Measurements from ENCODE around the gene ZCCHC24. TPM values are rescaled to one million over a fixed set of nuclear protein-coding genes. Genes with fewer than 3 reads are reported as not detected.

The ZCCHC24 gene
- total RNA-seq, 3 donors from 2014 or later (not counting 1 experiment from before 2014, with no cell fraction given), result 2.8 to 4.0 (median 3.6) TPM

GRCh38 chr10:79463578-79464496 lies 18.4 kb upstream of the ZCCHC24 start:
- Histone ChIP-seq H3K9me3 (ENCODE audit: control insufficient read depth, insufficient read depth, low read length) (no peaks in the 10 kb centered on the region), H3K27me3 (ENCODE audit: control insufficient read depth, insufficient read depth, low read length) (no peaks in the 10 kb centered on the region), H3K27ac (ENCODE audit: low read length) (no peak overlapping the region), H3K36me3 (ENCODE audit: control insufficient read depth, insufficient read depth, low read length) (no peaks in the 10 kb centered on the region), H3K4me3 (ENCODE audit: low read length) (no peak overlapping the region), H3K4me1 (ENCODE audit: control insufficient read depth, insufficient read depth, low read length) (no peaks in the 10 kb centered on the region)
- intact Hi-C loops (cut with micrococcal nuclease), result no loop called here
- H3K4me1 Mint-ChIP-seq, result no peaks in the 10 kb centered on the region
- no peak for TF ChIP-seq CTCF (IDR thresholded peaks at IDR 0.05)
- WGBS (ENCODE audit: insufficient coverage), result 84% methylated on average over 10 of the region's 10 CpGs
- DNase-seq (no peak), ATAC-seq (no peak)
- no peak overlapping the region for H3K4me3 Mint-ChIP-seq
- peaks cover 0 to 2% of the 10 kb centered on the region in 2 donors for H3K27me3 Mint-ChIP-seq (ENCODE audit: low read depth in 2 of 2)
- H3K36me3 Mint-ChIP-seq, result no peaks in the 10 kb centered on the region
- no peak overlapping the region for H3K27ac Mint-ChIP-seq
- H3K9me3 Mint-ChIP-seq, result no peaks in the 10 kb centered on the region

GRCh38 chr10:79460687-79461086 lies 15.3 kb upstream of the ZCCHC24 start:
- ATAC-seq (no peak), DNase-seq (no peak)
- no peaks in the 10 kb centered on the region for H3K9me3 Mint-ChIP-seq
- Histone ChIP-seq H3K4me3 (ENCODE audit: low read length) (no peak overlapping the region), H3K9me3 (ENCODE audit: control insufficient read depth, insufficient read depth, low read length) (no peaks in the 10 kb centered on the region), H3K27me3 (ENCODE audit: control insufficient read depth, insufficient read depth, low read length) (no peaks in the 10 kb centered on the region), H3K4me1 (ENCODE audit: control insufficient read depth, insufficient read depth, low read length) (no peaks in the 10 kb centered on the region), H3K27ac (ENCODE audit: low read length) (no peak overlapping the region), H3K36me3 (ENCODE audit: control insufficient read depth, insufficient read depth, low read length) (no peaks in the 10 kb centered on the region)
- intact Hi-C loops (cut with micrococcal nuclease), result no loop called here
- no peaks in the 10 kb centered on the region for H3K4me1 Mint-ChIP-seq
- H3K36me3 Mint-ChIP-seq, result no peaks in the 10 kb centered on the region
- no peak overlapping the region for H3K4me3 Mint-ChIP-seq
- 89% methylated on average over 4 of the region's 4 CpGs for WGBS (ENCODE audit: insufficient coverage)
- H3K27me3 Mint-ChIP-seq (ENCODE audit: low read depth in 2 of 2), result peaks cover 5 to 6% of the 10 kb centered on the region in 2 donors
- TF ChIP-seq CTCF (IDR thresholded peaks at IDR 0.05), result no peak
- no peak overlapping the region for H3K27ac Mint-ChIP-seq

- Histone ChIP-seq H3K36me3 (ENCODE audit: control insufficient read depth, insufficient read depth, low read length) (no peaks in the 10 kb centered on the region), H3K4me1 (ENCODE audit: control insufficient read depth, insufficient read depth, low read length) (no peaks in the 10 kb centered on the region), H3K4me3 (ENCODE audit: low read length) (no peak overlapping the region), H3K9me3 (ENCODE audit: control insufficient read depth, insufficient read depth, low read length) (no peaks in the 10 kb centered on the region), H3K27me3 (ENCODE audit: control insufficient read depth, insufficient read depth, low read length) (no peaks in the 10 kb centered on the region), H3K27ac (ENCODE audit: low read length) (no peak overlapping the region)
- no peak for TF ChIP-seq CTCF (IDR thresholded peaks at IDR 0.05)
- peaks cover 6 to 11% of the 10 kb centered on the region in 2 donors for H3K27me3 Mint-ChIP-seq (ENCODE audit: low read depth in 2 of 2)
- no peak overlapping the region for H3K4me3 Mint-ChIP-seq
- H3K36me3 Mint-ChIP-seq, result no peaks in the 10 kb centered on the region
- ATAC-seq (no peak), DNase-seq (no peak)
- no peaks in the 10 kb centered on the region for H3K9me3 Mint-ChIP-seq
- intact Hi-C loops (cut with micrococcal nuclease), result no loop called here
- H3K27ac Mint-ChIP-seq, result no peak overlapping the region
- WGBS (ENCODE audit: insufficient coverage), result 79% methylated on average over 1 of the region's 1 CpG
- H3K4me1 Mint-ChIP-seq, result no peaks in the 10 kb centered on the region
Measured at GRCh38 chr10:79459243-79459642, 13.8 kb upstream of the ZCCHC24 start.

Data from natural killer cell (primary cell).